ENCODE measurements around the gene DPY19L2.
"Not testable (repeated sequence)": the region's sequence is repeated elsewhere in the genome, so short reads cannot be mapped to it uniquely, and the experiment has no call there.

- TF ChIP-seq EZH2phosphoT487 (conservative IDR thresholded peaks at IDR 0.05; ENCODE audit: low read length); CTCF (IDR thresholded peaks at IDR 0.05; ENCODE audit: insufficient read depth, low read length, poor library complexity, severe bottlenecking): not testable (repeated sequence)
These were observed 119.3 kb downstream of the DPY19L2 start for GRCh38 chr12:63549034-63549433.
